GM20000 (cell line): Measurements from ENCODE around the gene ITPR2.

Experiments used
- DNase-seq: peaks from one replicate; pipeline ENCODE4 v3.0.0; 2012; ENCODE audit warnings: low spot score
- TF ChIP-seq, protein P1 (sequence below): IDR thresholded peaks from 2 replicates; pipeline ENCODE4 v1.5.1; 2012; ENCODE audit warnings: mild to moderate bottlenecking, control low read depth; ENCODE audit errors: extremely low read depth, missing control alignments

ITPR2 gene

DNA sequence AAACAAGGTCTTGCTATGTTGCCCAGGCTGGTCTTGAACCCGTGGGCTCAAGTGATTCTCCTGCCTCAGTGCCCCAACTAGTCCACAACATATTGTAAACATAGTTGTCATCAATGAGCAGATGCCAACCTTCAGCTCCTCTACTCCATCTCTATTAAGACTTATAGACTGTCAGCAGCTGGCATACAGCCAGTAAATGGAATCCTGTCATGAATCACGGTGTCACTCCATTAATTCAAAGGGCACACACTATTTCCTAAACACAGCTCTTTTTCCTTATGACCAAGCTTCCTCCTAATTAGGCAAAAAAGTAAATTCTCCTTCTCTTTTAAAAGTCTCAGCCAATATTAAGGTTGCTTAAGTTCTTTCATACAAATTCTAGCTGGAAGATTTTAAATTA is 111.2 kb downstream of the ITPR2 start:
- DNase-seq, result no peak
- TF ChIP-seq, protein P1, sequence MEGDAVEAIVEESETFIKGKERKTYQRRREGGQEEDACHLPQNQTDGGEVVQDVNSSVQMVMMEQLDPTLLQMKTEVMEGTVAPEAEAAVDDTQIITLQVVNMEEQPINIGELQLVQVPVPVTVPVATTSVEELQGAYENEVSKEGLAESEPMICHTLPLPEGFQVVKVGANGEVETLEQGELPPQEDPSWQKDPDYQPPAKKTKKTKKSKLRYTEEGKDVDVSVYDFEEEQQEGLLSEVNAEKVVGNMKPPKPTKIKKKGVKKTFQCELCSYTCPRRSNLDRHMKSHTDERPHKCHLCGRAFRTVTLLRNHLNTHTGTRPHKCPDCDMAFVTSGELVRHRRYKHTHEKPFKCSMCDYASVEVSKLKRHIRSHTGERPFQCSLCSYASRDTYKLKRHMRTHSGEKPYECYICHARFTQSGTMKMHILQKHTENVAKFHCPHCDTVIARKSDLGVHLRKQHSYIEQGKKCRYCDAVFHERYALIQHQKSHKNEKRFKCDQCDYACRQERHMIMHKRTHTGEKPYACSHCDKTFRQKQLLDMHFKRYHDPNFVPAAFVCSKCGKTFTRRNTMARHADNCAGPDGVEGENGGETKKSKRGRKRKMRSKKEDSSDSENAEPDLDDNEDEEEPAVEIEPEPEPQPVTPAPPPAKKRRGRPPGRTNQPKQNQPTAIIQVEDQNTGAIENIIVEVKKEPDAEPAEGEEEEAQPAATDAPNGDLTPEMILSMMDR, result no peak

- no peak for DNase-seq
- TF ChIP-seq, protein P1, result peak; percentile 5
Observed at GRCh38 chr12:26719852-26720251, 113.1 kb downstream of the ITPR2 start.

DNA sequence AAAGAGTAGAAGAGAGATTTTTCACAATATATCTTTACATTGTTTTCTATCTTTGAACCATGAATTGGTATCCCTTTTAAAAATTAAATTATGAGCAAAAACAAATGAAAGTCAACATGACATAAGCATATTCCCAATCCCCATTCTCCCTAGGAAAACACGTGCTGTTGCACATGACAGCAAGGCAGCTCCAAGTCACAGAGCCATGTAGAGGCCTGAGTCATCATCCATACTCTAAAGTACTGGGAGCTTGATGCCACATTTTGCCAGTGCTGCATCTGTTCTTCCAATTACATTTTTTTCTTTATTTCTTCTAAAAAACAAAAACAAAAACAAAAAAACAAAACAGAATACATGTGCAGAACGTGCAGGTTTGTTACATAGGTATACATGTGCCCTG is 115.2 kb downstream of the ITPR2 start:
- DNase-seq, result no peak
- TF ChIP-seq, protein P1, result no peak

DNA sequence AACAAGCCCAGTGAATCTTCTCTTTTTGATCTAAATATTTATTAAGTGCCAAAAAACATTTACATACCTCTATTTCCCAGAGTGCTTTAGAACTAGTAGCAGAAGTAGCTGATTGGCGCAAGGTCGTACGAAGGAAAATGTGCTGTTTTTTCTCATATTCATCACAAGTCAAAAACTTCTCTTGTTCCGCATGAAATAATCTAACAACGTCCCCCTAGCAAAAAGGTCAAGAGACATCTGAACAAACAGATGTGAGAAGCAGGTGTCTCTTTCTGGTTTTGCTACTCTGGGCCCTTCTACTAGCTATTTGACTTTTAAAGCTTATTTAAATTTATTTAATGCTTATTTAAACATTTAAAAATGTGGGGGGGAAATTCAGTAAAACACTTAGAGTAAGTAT is 117.8 kb downstream of the ITPR2 start:
- TF ChIP-seq, protein P1, result no peak
- DNase-seq, result no peak

DNA sequence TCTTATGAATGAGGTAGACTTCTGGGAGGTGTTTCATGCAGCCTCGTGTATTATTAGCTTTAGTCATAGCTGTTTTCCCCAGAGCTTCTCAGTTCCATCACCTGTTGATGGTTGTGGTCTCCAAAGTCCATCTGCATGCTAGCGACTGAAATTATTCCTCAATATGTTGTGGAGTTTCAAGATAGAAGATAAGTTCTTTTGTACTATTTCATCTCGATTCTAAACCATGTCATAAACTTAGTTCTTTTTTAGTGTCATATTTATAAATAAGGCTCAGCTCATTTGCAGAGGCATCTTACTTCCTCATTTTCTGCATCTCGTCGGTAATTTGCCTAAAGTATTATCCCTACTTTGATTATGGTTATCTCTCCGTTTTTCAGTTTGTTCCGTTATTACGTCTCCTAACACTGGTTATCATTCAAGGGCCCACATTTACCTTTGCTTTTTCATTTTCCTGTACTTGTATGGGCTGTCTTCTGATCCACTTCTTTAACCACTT is 119.1 kb downstream of the ITPR2 start:
- peak; percentile 23 for DNase-seq
- TF ChIP-seq, protein P1, result no peak

DNA sequence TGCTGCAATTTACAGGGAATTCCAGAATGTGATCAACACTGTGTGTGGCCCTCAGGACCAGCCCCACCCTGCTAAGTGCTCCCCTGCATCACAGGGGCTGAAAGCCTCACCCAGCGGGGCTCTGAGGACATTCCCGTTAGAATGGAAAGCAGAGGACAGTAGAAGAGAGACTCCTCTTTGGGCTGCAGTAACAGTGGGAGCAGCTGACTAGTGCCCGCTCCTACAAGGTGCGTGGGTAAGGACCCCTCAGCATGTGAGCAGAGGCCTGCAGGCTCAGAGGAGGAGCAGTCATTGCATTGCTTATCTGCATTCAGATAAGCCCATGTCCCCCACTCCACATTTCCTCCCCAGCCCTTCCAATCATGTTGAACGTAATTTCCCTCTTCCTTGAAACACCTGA is 120.1 kb downstream of the ITPR2 start:
- DNase-seq, result no peak
- TF ChIP-seq, protein P1, result no peak

DNA sequence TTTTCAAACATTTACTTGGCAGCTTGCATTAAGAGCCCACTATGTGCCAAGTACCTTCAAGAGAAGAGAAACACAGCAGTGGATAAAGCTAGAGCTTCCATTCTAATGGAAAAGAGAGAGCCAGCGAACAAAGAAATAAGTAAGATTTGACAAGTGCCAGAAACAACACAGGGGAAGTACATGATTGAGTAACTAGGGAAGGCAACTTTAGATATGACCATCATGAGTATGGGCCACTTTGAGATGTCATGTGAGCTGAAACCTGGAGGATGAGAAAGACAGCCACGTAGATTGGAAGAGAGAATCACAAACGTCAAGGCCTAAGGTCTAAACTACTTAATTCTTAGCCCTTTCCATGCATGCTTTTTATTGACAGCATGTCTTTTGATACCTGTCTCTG is 121.4 kb downstream of the ITPR2 start:
- DNase-seq, result no peak
- TF ChIP-seq, protein P1, result no peak
